GM12801 (cell line): ENCODE results near the gene SPTBN2.

Source experiments
- CTCF ChIP-seq: IDR thresholded peaks from one replicate; pipeline ENCODE4 v1.5.1; 2011; ENCODE audit warnings: control low read depth; ENCODE audit not compliant: insufficient read length; ENCODE audit errors: extremely low read depth

The SPTBN2 gene

GRCh38 chr11:66652651-66653050 lies 76.4 kb downstream of the SPTBN2 start:
- TF ChIP-seq CTCF: no peak

- no peak for TF ChIP-seq CTCF
Observed at GRCh38 chr11:66651016-66651415, 78.0 kb downstream of the SPTBN2 start.

GRCh38 chr11:66649903-66650302 lies 79.1 kb downstream of the SPTBN2 start:
- no peak for TF ChIP-seq CTCF

GRCh38 chr11:66646828-66647227 lies 82.2 kb downstream of the SPTBN2 start:
- TF ChIP-seq CTCF: no peak

- no peak for TF ChIP-seq CTCF
Observed at GRCh38 chr11:66643745-66644437, 85.1 kb downstream of the SPTBN2 start.

- TF ChIP-seq CTCF: no peak
Observed at GRCh38 chr11:66641834-66642233, 87.2 kb downstream of the SPTBN2 start.

GRCh38 chr11:66639066-66639813 lies 89.8 kb downstream of the SPTBN2 start:
- TF ChIP-seq CTCF: no peak
